NT2/D1 (cell line): Measurements from ENCODE around the gene HRK.

Experiments used
- YY1 ChIP-seq: IDR thresholded peaks from 2 replicates; pipeline ENCODE4 v1.6.1; 2011; ENCODE audit not compliant: insufficient read length, insufficient read depth
- ZNF274 ChIP-seq: IDR thresholded peaks from 2 replicates; pipeline ENCODE4 v1.6.1; 2011; ENCODE audit warnings: mild to moderate bottlenecking, low read depth, low read length

DNA sequence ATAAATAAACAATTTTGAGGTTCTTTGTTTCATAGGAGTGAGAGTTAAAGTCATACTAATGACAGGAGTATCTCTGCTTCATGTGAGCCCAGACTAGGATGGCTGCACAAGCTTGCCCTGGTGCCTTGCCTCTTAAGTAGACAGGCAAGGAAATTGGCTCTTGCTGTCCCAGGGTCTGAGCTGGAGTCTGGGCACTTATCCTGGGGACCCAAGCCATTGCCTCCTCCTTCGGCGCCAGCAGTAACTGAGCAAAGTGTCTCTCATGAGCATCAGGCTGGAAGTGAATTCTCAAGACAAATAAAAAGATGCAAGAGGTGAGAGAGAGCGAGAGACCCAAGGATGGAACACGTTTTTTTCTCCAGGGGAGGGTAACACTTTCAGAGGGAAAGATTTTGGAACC, 22.6 kb upstream of the HRK start:
- TF ChIP-seq ZNF274 (no peak), YY1 (no peak)
